Measurements from ENCODE around the gene PPARG. TPM values are rescaled to one million over a fixed set of nuclear protein-coding genes. Genes with fewer than 3 reads are reported as not detected.
A peak's percentile ranks its signal among the peaks of the same experiment; 100 is the strongest.

Gene PPARG
- total and polyA plus RNA-seq, 2 of the 13 experiments (the other 11 are each of a cell fraction or from before 2014, with no cell fraction given): 13.9 to 58.3 TPM

- no peak for TF ChIP-seq IRF1 (CRISPR knock-in tag; IDR thresholded peaks at IDR 0.05; ENCODE audit: low read depth)
- no peak for TF ChIP-seq SYNCRIP (IDR thresholded peaks at IDR 0.05; ENCODE audit: insufficient read depth, low read depth, low read length)
- no peak for TF ChIP-seq NPAS2 (CRISPR knock-in tag; IDR thresholded peaks at IDR 0.05; ENCODE audit: borderline replicate concordance)
- peak; percentile 65; the same call in 1 of the 2 replicates for TF ChIP-seq NAIF1 (CRISPR knock-in tag; IDR thresholded peaks at IDR 0.05; ENCODE audit: borderline replicate concordance)
- TF ChIP-seq, protein P1, sequence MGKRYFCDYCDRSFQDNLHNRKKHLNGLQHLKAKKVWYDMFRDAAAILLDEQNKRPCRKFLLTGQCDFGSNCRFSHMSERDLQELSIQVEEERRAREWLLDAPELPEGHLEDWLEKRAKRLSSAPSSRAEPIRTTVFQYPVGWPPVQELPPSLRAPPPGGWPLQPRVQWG (CRISPR knock-in tag; IDR thresholded peaks at IDR 0.05; ENCODE audit: borderline replicate concordance, low read depth): no peak
- TF ChIP-seq HOXA5 (CRISPR knock-in tag; IDR thresholded peaks at IDR 0.05): peak; percentile 70; the same call in 1 of the 2 replicates
- TF ChIP-seq POLR2AphosphoS5 (IDR thresholded peaks at IDR 0.05; ENCODE audit: low read depth, low read length): no peak
- no peak for TF ChIP-seq ZNF136 (CRISPR knock-in tag; IDR thresholded peaks at IDR 0.05; ENCODE audit: low read depth)
- no peak for TF ChIP-seq CCDC6 (CRISPR knock-in tag; IDR thresholded peaks at IDR 0.05)
- no peak for TF ChIP-seq HOXA7 (CRISPR knock-in tag; IDR thresholded peaks at IDR 0.05)
- TF ChIP-seq AGO1 (IDR thresholded peaks at IDR 0.05; ENCODE audit: low read depth, low read length, poor library complexity, severe bottlenecking): no peak
- TF ChIP-seq ZNF441 (CRISPR knock-in tag; IDR thresholded peaks at IDR 0.05; ENCODE audit: borderline replicate concordance): no peak
- TF ChIP-seq ZNF569 (CRISPR knock-in tag; IDR thresholded peaks at IDR 0.05; ENCODE audit: borderline replicate concordance): no peak
- TF ChIP-seq MIXL1 (CRISPR knock-in tag; IDR thresholded peaks at IDR 0.05): no peak
- no peak for TF ChIP-seq ZNF746 (CRISPR knock-in tag; IDR thresholded peaks at IDR 0.05)
- TF ChIP-seq IRX3 (CRISPR knock-in tag; IDR thresholded peaks at IDR 0.05; ENCODE audit: borderline replicate concordance, low read depth): no peak
- no peak for TF ChIP-seq FOXA3 (CRISPR knock-in tag; IDR thresholded peaks at IDR 0.05)
- peak; percentile 17; the same call in 1 of the 2 replicates for TF ChIP-seq SMC3 (IDR thresholded peaks at IDR 0.05; ENCODE audit: low read length)
- 0 out of 2 replicates have a peak, but pooled peaks have one; percentile 7 for TF ChIP-seq ZBTB44 (CRISPR knock-in tag; IDR thresholded peaks at IDR 0.05)
- TF ChIP-seq KAT8 (CRISPR knock-in tag; IDR thresholded peaks at IDR 0.05): peak; percentile 41; the same call in 1 of the 2 replicates
- no peak; the same call in 1 of the 2 replicates for TF ChIP-seq MYC (CRISPR knock-in tag; IDR thresholded peaks at IDR 0.05; ENCODE audit: borderline replicate concordance)
- no peak for TF ChIP-seq NFAT5 (CRISPR knock-in tag; IDR thresholded peaks at IDR 0.05)
These were observed 156.0 kb downstream of the PPARG start (continued) for GRCh38 chr3:12444582-12445471.

All from HepG2 (cell line).